ENCODE data around the gene GRIN3B. TPM values are rescaled to one million over a fixed set of nuclear protein-coding genes. Genes with fewer than 3 reads are reported as not detected.

GRIN3B gene
- total RNA-seq, 2 experiments from 2014 or later, result not detected

DNA sequence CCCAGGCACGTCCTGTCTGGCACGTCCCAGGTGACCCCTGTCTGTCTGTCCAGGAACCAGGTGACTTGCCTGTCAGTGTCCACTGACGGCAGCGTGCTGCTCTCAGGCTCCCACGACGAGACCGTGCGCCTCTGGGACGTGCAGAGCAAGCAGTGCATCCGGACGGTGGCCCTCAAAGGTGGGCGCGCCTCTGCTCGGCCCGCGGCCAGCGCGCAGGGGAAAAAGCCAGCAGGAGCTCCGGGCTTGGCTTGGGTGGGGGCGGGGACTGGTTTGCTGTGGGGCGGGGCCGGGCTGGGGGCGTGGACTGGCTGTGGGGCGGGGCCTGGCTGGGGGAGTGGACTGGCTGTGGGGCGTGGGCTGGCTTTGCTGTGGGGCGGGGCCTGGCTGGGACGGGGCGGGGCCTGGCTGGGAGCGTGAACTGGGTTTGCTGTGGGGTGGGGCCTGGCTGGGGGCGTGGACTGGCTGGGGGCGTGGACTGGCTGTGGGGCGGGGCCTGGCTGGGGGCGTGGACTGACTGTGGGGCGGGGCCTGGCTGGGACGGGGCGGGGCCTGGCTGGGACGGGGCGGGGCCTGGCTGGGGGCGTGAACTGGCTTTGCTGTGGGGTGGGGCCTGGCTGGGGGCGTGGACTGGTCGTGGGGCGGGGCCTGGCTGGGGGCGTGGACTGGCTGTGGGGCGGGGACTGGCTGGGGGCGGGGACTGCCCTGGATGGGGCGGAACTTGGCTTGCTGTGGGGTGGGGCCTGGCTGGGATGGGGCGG is 8.9 kb upstream of the GRIN3B start:
- no peak overlapping the region for H3K27ac Mint-ChIP-seq
- H3K36me3 Mint-ChIP-seq, result peaks cover 3% of the 10 kb centered on the region
- H3K4me3 Mint-ChIP-seq, result no peak overlapping the region
- POLR2A ChIA-PET, result no interaction called here
- no peaks in the 10 kb centered on the region for H3K9me3 Mint-ChIP-seq
- H3K4me1 Mint-ChIP-seq, result peaks cover 2% of the 10 kb centered on the region
- H3K27me3 Mint-ChIP-seq, result peaks cover 2% of the 10 kb centered on the region
- peak; percentile 15 for ATAC-seq (ENCODE audit: low read depth)
- no peak for DNase-seq

DNA sequence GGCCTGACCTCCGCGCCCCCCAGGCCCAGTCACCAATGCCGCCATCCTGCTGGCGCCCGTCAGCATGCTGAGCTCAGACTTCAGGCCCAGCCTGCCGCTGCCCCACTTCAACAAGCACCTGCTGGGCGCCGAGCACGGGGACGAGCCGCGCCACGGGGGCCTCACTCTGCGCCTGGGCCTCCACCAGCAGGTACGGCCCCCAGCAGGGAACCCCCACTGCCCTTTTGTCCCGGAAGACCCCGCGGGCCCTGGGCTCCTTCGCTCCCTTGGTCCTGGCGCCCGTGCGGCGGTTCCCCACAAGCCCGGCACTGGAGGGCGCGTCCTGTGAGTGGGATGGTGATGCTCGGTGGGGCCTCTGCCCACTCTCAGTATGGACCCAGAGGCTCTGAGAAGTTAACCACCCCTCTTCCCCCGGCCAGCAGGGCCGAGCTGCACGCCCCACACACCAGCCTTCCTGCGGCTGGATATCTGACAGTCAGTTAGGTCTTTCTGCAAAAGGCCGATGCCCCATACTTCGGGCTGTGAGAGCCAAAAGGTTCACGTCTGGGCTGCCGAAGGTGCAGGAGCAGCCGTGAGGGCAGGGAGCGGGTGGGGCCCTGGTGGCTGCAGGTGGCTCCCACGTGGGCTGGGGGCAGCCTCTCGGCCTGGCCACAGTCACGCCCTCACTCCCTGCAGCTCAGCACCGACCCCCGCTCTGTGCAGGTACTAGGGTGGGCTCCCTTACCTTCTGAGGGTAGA is 8.1 kb upstream of the GRIN3B start:
- no peak for ATAC-seq (ENCODE audit: low read depth)
- POLR2A ChIA-PET, result no interaction called here
- Mint-ChIP-seq H3K27me3 (peaks cover 9% of the 10 kb centered on the region), H3K27ac (no peak overlapping the region), H3K4me3 (no peak overlapping the region), H3K9me3 (no peaks in the 10 kb centered on the region), H3K36me3 (peaks cover 3% of the 10 kb centered on the region), H3K4me1 (peaks cover 7% of the 10 kb centered on the region)
- no peak for DNase-seq

- Mint-ChIP-seq H3K4me3 (no peak overlapping the region), H3K27ac (no peak overlapping the region), H3K4me1 (peaks cover 7% of the 10 kb centered on the region), H3K9me3 (no peaks in the 10 kb centered on the region), H3K36me3 (peaks cover 3% of the 10 kb centered on the region), H3K27me3 (peaks cover 13% of the 10 kb centered on the region)
- POLR2A ChIA-PET, result no interaction called here
- no peak for DNase-seq
- ATAC-seq (ENCODE audit: low read depth), result no peak
Observed at GRCh38 chr19:992670-993055, 7.6 kb upstream of the GRIN3B start.

GRCh38 chr19:993361-993830 is 6.8 kb upstream of the GRIN3B start:
- Mint-ChIP-seq H3K4me3 (no peak overlapping the region), H3K27ac (no peak overlapping the region), H3K4me1 (peaks cover 7% of the 10 kb centered on the region), H3K36me3 (peaks cover 3% of the 10 kb centered on the region), H3K9me3 (no peaks in the 10 kb centered on the region), H3K27me3 (peaks cover 21% of the 10 kb centered on the region)
- ATAC-seq (ENCODE audit: low read depth) (no peak), DNase-seq (no peak)
- POLR2A ChIA-PET, result no interaction called here

GRCh38 chr19:993831-994393 is 6.3 kb upstream of the GRIN3B start:
- ATAC-seq (ENCODE audit: low read depth), result no peak
- no peak overlapping the region for H3K4me3 Mint-ChIP-seq
- POLR2A ChIA-PET, result no interaction called here
- no peak overlapping the region for H3K27ac Mint-ChIP-seq
- H3K4me1 Mint-ChIP-seq, result peaks cover 7% of the 10 kb centered on the region
- peaks cover 3% of the 10 kb centered on the region for H3K36me3 Mint-ChIP-seq
- no peaks in the 10 kb centered on the region for H3K9me3 Mint-ChIP-seq
- no peak for DNase-seq
- peaks cover 25% of the 10 kb centered on the region for H3K27me3 Mint-ChIP-seq

GRCh38 chr19:994516-994915 is 5.7 kb upstream of the GRIN3B start:
- POLR2A ChIA-PET, result no interaction called here
- H3K27ac Mint-ChIP-seq, result no peak overlapping the region
- H3K27me3 Mint-ChIP-seq, result peaks cover 31% of the 10 kb centered on the region
- H3K36me3 Mint-ChIP-seq, result peaks cover 3% of the 10 kb centered on the region
- H3K4me3 Mint-ChIP-seq, result no peak overlapping the region
- H3K9me3 Mint-ChIP-seq, result no peaks in the 10 kb centered on the region
- DNase-seq, result no peak
- H3K4me1 Mint-ChIP-seq, result peaks cover 7% of the 10 kb centered on the region
- ATAC-seq (ENCODE audit: low read depth), result no peak

GRCh38 chr19:995051-995827 is 5.0 kb upstream of the GRIN3B start:
- no peak for ATAC-seq (ENCODE audit: low read depth)

DNA sequence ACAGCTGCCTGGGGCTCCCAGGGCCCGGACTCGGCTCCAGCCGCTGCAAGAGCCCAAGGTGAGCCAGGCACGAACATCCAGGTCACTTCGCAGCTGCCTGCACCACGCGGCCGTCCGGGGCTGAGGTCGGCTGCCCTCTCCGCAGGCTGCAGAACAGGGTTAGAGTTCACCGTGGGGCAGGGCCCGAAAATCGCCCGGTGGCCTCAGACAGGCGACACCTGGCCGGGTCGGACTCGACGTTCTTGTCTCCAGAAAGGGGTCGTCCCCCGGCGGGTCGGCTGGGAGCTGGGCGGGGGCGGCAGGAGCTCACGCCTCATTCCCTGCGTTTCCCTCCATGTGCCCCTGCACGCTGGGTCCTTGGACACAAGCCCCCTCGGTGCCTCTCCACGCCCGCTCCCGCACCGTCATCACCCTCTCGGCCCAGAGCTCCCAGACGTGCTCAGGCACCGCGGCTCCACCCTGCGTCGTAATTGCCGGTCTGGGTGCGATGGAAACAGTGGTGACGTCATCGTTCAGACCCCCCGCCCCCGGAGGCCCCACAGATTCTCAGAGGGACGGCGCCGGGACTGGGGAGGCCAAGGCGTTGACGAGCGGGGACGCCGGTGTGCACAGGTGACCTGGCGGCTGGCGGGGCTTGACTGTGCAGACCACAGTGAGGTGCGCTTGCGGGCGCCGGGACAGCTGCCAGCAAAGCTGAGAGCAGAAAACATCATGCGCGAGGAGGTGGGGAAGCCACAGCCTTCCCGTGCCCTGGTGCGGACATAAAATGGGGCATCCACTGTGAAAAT is 4.0 kb upstream of the GRIN3B start:
- ATAC-seq (ENCODE audit: low read depth), result peak; percentile 48
- no peak overlapping the region for H3K27ac Mint-ChIP-seq
- peak overlapping the region; percentile 44 for H3K4me3 Mint-ChIP-seq
- H3K36me3 Mint-ChIP-seq, result no peaks in the 10 kb centered on the region
- DNase-seq, result peak; percentile 69
- peaks cover 41% of the 10 kb centered on the region for H3K27me3 Mint-ChIP-seq
- POLR2A ChIA-PET, result interaction anchor here (1.0 to 1.8 kb wide), 6 partner anchors 12 to 83 kb away, joined by 3 to 6 read pairs (median 3); partner anchors contain the start of genes CNN2 and WDR18
- peaks cover 8% of the 10 kb centered on the region for H3K4me1 Mint-ChIP-seq
- H3K9me3 Mint-ChIP-seq, result no peaks in the 10 kb centered on the region

More at GRCh38 chr19:995051-995827, 5.0 kb upstream of the GRIN3B start:
- Mint-ChIP-seq H3K4me3 (no peak overlapping the region), H3K27ac (no peak overlapping the region), H3K4me1 (peaks cover 7% of the 10 kb centered on the region), H3K36me3 (peaks cover 3% of the 10 kb centered on the region), H3K27me3 (peaks cover 35% of the 10 kb centered on the region), H3K9me3 (no peaks in the 10 kb centered on the region)
- POLR2A ChIA-PET, result interaction anchor here (1.8 kb wide), 1 partner anchor 11 kb away, joined by 6 read pairs; the partner anchor contains the start of gene WDR18
- no peak for DNase-seq

DNA sequence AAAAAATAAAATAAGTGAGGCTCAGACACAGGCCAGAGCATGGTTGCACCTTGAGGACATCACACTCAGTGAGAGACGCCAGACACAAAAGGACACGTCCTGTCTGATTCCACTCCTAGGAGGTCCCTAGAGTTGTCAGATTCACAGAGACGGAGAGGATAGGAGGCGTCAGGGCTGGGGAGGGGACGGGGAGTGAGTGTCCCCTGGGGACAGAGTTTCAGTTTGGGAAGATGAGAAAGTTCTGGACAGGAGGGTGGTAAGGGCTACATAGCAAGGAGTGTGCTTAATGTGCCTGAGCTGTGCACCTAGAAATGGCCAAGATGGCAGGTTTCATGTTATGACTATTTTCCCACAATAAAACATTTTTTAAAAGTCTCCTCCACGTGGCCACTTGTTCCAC is 2.2 kb upstream of the GRIN3B start:
- no peak for ATAC-seq (ENCODE audit: low read depth)
- H3K36me3 Mint-ChIP-seq, result no peaks in the 10 kb centered on the region
- H3K27me3 Mint-ChIP-seq, result peaks cover 47% of the 10 kb centered on the region
- no peak for DNase-seq
- POLR2A ChIA-PET, result interaction anchor here (1.2 kb wide), 1 partner anchor 21 kb away, joined by 3 read pairs; no protein-coding TSS in a partner anchor
- H3K4me3 Mint-ChIP-seq, result no peak overlapping the region
- H3K27ac Mint-ChIP-seq, result no peak overlapping the region
- H3K9me3 Mint-ChIP-seq, result no peaks in the 10 kb centered on the region
- peaks cover 8% of the 10 kb centered on the region for H3K4me1 Mint-ChIP-seq

DNA sequence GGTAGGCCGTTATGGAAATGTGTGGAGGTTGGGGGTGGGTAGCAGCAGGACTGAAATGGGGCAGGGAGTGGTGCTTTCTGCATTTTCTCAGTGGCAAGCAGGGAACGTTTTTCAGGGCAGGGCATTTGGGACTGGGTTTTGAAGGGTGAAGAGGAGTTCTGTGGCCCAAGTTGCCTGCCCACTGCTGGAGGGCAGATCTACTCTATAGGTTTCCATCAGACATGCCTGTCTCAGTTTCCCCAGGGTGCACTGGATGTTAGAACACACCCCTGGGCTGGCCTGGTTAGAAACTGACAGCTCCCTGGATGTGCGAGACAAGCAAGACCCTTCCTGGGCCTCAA is 870 bp upstream of the GRIN3B start:
- Mint-ChIP-seq H3K27me3 (peaks cover 47% of the 10 kb centered on the region), H3K27ac (no peak overlapping the region), H3K9me3 (no peaks in the 10 kb centered on the region), H3K4me1 (peaks cover 8% of the 10 kb centered on the region), H3K4me3 (no peak overlapping the region), H3K36me3 (no peaks in the 10 kb centered on the region)
- POLR2A ChIA-PET, result no interaction called here
- ATAC-seq (ENCODE audit: low read depth), result no peak
- DNase-seq, result no peak

GRCh38 chr19:1000591-1001537 is 645 bp downstream of the GRIN3B start:
- Mint-ChIP-seq H3K9me3 (no peaks in the 10 kb centered on the region), H3K36me3 (no peaks in the 10 kb centered on the region), H3K4me1 (peaks cover 8% of the 10 kb centered on the region), H3K27ac (no peak overlapping the region), H3K27me3 (peaks cover 47% of the 10 kb centered on the region), H3K4me3 (peak overlapping the region; percentile 25)
- POLR2A ChIA-PET, result interaction anchor here (0.6 to 0.8 kb wide), 5 partner anchors 22 to 416 kb away, joined by 3 to 5 read pairs (median 3); no protein-coding TSS in a partner anchor
- no peak for ATAC-seq (ENCODE audit: low read depth)
- DNase-seq, result no peak

Data from activated naive CD8-positive, alpha-beta T cell treated with anti-CD3 and anti-CD28 coated beads, Interleukin-2, amount 10 ng/mL, durations not matched to agents 7 days and 5 days (primary cell).